ENCODE data around the gene LEKR1. TPM values are rescaled to one million over a fixed set of nuclear protein-coding genes. Genes with fewer than 3 reads are reported as not detected.

LEKR1 gene
- total and polyA plus RNA-seq, 2 of the 13 experiments (the other 11 are each of a cell fraction or from before 2014, with no cell fraction given), result 0.49 to 1.5 TPM

DNA sequence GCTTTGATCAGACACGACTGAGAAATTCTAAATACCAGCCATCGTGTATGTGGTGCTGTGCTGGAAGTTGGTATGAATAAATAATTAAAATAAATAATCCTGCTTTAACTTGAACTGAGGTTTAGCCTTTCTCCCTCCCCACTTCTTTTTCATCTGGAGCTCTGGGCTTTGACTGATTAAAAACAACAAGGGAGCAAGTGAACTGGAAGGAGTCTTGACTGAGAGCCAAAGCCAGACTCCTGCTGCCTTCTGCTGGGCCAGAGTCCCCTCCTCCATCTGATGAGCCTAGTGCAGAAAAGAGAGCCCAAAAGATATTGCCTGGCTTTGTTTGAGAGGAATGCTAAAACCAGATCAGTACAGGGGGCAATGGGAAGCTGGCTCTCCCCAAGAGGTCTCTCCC is 237.8 kb downstream of the LEKR1 start:
- no peak for ATAC-seq
- Histone ChIP-seq H4K20me1 (ENCODE audit: insufficient read depth, low read length) (no peaks in the 10 kb centered on the region), H3K4me2 (ENCODE audit: low read depth, low read length) (no peak overlapping the region), H3K27ac (ENCODE audit: extremely low read length, insufficient read depth, low read length) (no peak overlapping the region), H3K27me3 (ENCODE audit: control insufficient read depth in 1 of 2, insufficient read depth in 2 of 2, low read length in 2 of 2) (peaks cover 0 to 12% of the 10 kb centered on the region in 2 experiments; a peak in 3 of 5 replicates), H2AFZ (ENCODE audit: low read length) (no peak overlapping the region), H3K9ac (ENCODE audit: insufficient read depth, low read depth, low read length) (no peak overlapping the region), H3K4me1 (ENCODE audit: insufficient read depth, low read length) (no peaks in the 10 kb centered on the region), H3K36me3 (replicated peaks in 1 of 2; ENCODE audit: control insufficient read depth in 1 of 2, insufficient read depth in 2 of 2, low read length in 2 of 2) (no peaks in the 10 kb centered on the region), H3K4me3 (replicated peaks in 1 of 3; ENCODE audit: insufficient read depth in 1 of 3, low read depth in 2 of 3, low read length in 3 of 3) (no peak overlapping the region), H3K79me2 (ENCODE audit: insufficient read depth, low read length) (no peaks in the 10 kb centered on the region), H3K9me3 (ENCODE audit: low read length) (no peaks in the 10 kb centered on the region)
- in situ Hi-C loops (cut with HindIII; ENCODE audit: extremely low pct_ligation_motif_present, low pct_unique_long_range_greater_than_20kb), result no loop called here
- no peak for TF ChIP-seq ZBTB38 (CRISPR knock-in tag; IDR thresholded peaks at IDR 0.05)
- no peak for TF ChIP-seq GABPA (IDR thresholded peaks at IDR 0.05; ENCODE audit: low read depth, low read length)
- no peak for TF ChIP-seq GABPA (CRISPR knock-in tag; IDR thresholded peaks at IDR 0.05; ENCODE audit: low read depth)
- no peak for TF ChIP-seq SIX1 (CRISPR knock-in tag; IDR thresholded peaks at IDR 0.05; ENCODE audit: borderline replicate concordance)
- no peak for TF ChIP-seq ZNF292 (CRISPR knock-in tag; IDR thresholded peaks at IDR 0.05; ENCODE audit: borderline replicate concordance, low read depth)
- TF ChIP-seq STAG1 (CRISPR knock-in tag; IDR thresholded peaks at IDR 0.05), result no peak
- TF ChIP-seq, protein P1, sequence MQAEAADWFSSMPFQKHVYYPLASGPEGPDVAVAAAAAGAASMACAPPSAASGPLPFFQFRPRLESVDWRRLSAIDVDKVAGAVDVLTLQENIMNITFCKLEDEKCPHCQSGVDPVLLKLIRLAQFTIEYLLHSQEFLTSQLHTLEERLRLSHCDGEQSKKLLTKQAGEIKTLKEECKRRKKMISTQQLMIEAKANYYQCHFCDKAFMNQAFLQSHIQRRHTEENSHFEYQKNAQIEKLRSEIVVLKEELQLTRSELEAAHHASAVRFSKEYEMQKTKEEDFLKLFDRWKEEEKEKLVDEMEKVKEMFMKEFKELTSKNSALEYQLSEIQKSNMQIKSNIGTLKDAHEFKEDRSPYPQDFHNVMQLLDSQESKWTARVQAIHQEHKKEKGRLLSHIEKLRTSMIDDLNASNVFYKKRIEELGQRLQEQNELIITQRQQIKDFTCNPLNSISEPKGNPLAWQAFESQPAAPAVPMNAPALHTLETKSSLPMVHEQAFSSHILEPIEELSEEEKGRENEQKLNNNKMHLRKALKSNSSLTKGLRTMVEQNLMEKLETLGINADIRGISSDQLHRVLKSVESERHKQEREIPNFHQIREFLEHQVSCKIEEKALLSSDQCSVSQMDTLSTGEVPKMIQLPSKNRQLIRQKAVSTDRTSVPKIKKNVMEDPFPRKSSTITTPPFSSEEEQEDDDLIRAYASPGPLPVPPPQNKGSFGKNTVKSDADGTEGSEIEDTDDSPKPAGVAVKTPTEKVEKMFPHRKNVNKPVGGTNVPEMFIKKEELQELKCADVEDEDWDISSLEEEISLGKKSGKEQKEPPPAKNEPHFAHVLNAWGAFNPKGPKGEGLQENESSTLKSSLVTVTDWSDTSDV (CRISPR knock-in tag; IDR thresholded peaks at IDR 0.05), result no peak
- TF ChIP-seq HOXA3 (CRISPR knock-in tag; IDR thresholded peaks at IDR 0.05), result no peak
- no peak for TF ChIP-seq ZBTB3 (CRISPR knock-in tag; IDR thresholded peaks at IDR 0.05; ENCODE audit: borderline replicate concordance, low read depth)
- TF ChIP-seq, protein P2, sequence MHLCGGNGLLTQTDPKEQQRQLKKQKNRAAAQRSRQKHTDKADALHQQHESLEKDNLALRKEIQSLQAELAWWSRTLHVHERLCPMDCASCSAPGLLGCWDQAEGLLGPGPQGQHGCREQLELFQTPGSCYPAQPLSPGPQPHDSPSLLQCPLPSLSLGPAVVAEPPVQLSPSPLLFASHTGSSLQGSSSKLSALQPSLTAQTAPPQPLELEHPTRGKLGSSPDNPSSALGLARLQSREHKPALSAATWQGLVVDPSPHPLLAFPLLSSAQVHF (CRISPR knock-in tag; IDR thresholded peaks at IDR 0.05), result no peak
- FAIRE-seq, result no peak
- no TSS peak for BruUV-seq (replicated peaks)
- POLR2A ChIA-PET, result no interaction called here
- CTCF ChIA-PET (ENCODE audit: low intra/inter-chr PET ratio, low total read pairs), result no interaction called here
- no peak for DNase-seq (ENCODE audit: low spot score)
- 21% methylated on average over 2 of the region's 2 CpGs for WGBS (ENCODE audit: low lambda C conversion rate)
- intact Hi-C loops (cut with micrococcal nuclease; ENCODE audit: unreplicated experiment), result no loop called here
